A673 (cell line): Measurements from ENCODE around the gene UFSP2.

Experiments
- CTCF ChIP-seq: fragments of 300-800, 200-600 bp; sonication (generic); conservative IDR thresholded peaks from 2 replicates; pipeline ENCODE4 v1.5.1; 2017; ENCODE audit warnings: low read depth, mild to moderate bottlenecking, antibody characterized with exemption, low read length, moderate library complexity, mixed read lengths
- EZH2 ChIP-seq: fragments of 200-600 bp; sonication (generic); IDR thresholded peaks from 2 replicates; pipeline ENCODE4 v1.6.1; 2017; ENCODE audit warnings: borderline replicate concordance, low read depth, mild to moderate bottlenecking, mixed read lengths, antibody characterized with exemption, low read length; ENCODE audit not compliant: poor library complexity, severe bottlenecking

- TF ChIP-seq EZH2 (no peak), CTCF (no peak)
Observed at GRCh38 chr4:185404031-185404430, 21.7 kb downstream of the UFSP2 start.
